ENCODE data around the gene MAL.

The MAL gene

DNA sequence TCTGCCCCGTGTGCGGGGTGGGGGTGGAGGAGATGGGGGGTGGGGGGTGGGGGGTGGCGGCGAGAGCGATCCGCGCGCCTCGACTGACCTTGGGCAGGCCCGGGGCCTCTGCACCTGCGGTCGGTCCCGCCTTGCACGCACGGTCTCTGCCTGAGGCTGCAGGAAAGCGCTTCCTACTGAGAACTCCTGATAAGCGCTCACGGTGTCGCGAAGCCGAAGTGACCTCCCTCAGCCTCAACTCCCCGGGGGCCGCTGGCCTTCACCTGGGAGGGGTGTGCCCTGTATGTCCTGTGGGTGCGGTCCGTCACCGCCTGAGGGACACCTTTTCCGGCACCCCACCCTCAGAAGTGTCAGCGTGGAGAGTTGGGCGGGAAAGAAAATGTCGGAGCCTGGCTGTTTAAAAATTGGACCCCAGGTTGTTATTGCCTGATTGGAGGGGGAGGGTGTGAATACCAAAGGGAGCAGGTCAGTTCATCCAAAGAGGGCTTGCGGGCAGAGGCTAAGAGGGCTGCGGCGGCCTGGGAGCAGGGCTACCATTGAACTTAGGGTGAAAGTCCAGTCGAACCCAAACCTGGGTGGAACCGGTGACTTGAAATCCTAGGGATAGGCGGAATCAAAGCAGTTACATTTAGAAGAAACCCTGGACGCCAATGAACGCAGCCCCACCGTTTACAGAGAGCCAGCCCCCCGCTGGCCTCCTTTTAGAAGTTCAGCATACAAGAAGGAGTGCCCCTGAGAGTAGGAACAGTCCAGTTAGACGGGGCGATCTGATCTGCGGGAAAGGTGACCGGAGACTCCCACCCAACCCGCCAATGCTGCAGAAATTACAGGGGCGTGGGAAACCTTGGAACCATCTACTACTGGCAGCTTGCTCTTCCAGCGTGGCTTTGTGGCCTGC is 1.2 kb downstream of the MAL start:
- DNase-seq (ENCODE audit: low read depth) = no peak
- TF ChIP-seq POLR2A (IDR thresholded peaks at IDR 0.05; ENCODE audit: extremely low read depth, insufficient read length) = no peak
- TF ChIP-seq, protein P1, sequence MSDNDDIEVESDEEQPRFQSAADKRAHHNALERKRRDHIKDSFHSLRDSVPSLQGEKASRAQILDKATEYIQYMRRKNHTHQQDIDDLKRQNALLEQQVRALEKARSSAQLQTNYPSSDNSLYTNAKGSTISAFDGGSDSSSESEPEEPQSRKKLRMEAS (IDR thresholded peaks at IDR 0.05; ENCODE audit: low read depth, low read length) = no peak
- TF ChIP-seq, protein P2, sequence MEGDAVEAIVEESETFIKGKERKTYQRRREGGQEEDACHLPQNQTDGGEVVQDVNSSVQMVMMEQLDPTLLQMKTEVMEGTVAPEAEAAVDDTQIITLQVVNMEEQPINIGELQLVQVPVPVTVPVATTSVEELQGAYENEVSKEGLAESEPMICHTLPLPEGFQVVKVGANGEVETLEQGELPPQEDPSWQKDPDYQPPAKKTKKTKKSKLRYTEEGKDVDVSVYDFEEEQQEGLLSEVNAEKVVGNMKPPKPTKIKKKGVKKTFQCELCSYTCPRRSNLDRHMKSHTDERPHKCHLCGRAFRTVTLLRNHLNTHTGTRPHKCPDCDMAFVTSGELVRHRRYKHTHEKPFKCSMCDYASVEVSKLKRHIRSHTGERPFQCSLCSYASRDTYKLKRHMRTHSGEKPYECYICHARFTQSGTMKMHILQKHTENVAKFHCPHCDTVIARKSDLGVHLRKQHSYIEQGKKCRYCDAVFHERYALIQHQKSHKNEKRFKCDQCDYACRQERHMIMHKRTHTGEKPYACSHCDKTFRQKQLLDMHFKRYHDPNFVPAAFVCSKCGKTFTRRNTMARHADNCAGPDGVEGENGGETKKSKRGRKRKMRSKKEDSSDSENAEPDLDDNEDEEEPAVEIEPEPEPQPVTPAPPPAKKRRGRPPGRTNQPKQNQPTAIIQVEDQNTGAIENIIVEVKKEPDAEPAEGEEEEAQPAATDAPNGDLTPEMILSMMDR (IDR thresholded peaks at IDR 0.05; ENCODE audit: low read depth, low read length) = no peak
- no peak for TF ChIP-seq MYC (IDR thresholded peaks at IDR 0.05; ENCODE audit: low read depth, low read length)
- no peak overlapping the region for H3K4me3 ChIP-seq (ENCODE audit: low read depth, low read length)

DNA sequence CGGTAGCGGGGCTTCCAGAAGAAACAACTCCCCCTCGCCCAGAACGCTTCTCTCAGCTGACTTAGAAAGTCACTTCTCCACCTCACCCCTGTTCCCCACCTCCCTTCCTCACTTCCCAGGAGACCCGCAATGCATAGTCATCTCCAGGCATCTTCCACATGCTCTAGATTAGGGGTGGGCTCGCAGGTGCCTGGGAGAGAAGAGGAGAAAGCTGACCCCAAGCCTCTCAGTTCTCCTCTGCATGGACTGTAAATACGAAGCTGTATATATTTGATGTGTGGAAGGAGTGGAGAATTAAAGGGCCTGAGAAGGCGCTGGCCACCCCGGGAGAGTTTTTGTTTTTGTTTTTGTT is 1.8 kb downstream of the MAL start:
- DNase-seq (ENCODE audit: low read depth) = no peak
- no peak for TF ChIP-seq MYC (IDR thresholded peaks at IDR 0.05; ENCODE audit: low read depth, low read length)
- TF ChIP-seq, protein P1 (IDR thresholded peaks at IDR 0.05; ENCODE audit: low read depth, low read length) = no peak
- TF ChIP-seq, protein P2 (IDR thresholded peaks at IDR 0.05; ENCODE audit: low read depth, low read length) = no peak
- TF ChIP-seq POLR2A (IDR thresholded peaks at IDR 0.05; ENCODE audit: extremely low read depth, insufficient read length) = no peak
- H3K4me3 ChIP-seq (ENCODE audit: low read depth, low read length) = no peak overlapping the region

DNA sequence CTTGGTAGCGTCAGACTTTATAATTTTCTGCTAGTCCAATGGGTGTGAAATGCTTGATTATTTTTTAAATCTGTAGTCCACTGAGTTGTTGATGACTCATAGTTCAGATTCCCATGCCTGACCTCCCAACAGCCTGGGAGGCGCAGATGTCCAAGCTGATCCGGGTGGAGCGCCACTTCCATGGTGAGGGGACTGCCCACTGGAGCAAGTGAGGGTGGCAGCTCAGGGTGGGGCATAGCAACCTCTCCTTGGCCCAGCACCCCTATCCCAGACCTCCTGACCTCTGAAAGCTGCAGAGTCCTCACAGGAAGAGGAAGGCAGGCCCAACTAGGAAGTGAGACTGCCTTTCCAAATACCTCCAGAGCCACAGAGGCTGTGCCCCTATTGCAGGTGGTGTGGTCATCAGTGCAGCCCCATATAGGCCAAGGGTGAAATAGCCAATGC is 4.4 kb downstream of the MAL start:
- H3K4me3 ChIP-seq (ENCODE audit: low read depth, low read length) = no peak overlapping the region
- TF ChIP-seq MYC (IDR thresholded peaks at IDR 0.05; ENCODE audit: low read depth, low read length) (no peak), POLR2A (IDR thresholded peaks at IDR 0.05; ENCODE audit: extremely low read depth, insufficient read length) (no peak)
- TF ChIP-seq, protein P2 (IDR thresholded peaks at IDR 0.05; ENCODE audit: low read depth, low read length) = no peak
- TF ChIP-seq, protein P1 (IDR thresholded peaks at IDR 0.05; ENCODE audit: low read depth, low read length) = no peak
- DNase-seq (ENCODE audit: low read depth) = no peak

DNA sequence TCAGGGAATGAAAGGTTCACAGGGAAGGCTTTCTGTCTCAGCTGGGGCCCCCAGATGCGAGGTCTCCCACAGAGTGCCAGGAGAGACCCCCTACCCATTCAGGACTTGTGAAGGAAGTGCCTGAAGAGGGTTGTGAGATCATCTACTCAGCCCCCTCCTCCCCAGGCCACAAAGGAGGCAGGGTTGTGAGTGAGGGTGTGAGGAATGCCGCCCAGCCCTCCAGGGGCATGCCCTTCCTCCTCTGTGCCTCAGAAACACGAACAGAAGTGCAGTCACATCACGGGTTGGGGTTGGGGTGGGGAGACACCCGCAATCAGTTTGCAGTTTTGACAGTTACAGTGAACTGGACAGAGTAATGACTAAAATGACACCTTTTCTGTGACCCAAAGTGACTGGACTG is 5.0 kb downstream of the MAL start:
- no peak for DNase-seq (ENCODE audit: low read depth)
- TF ChIP-seq POLR2A (IDR thresholded peaks at IDR 0.05; ENCODE audit: extremely low read depth, insufficient read length) (no peak), MYC (IDR thresholded peaks at IDR 0.05; ENCODE audit: low read depth, low read length) (no peak)
- TF ChIP-seq, protein P1 (IDR thresholded peaks at IDR 0.05; ENCODE audit: low read depth, low read length) = no peak
- TF ChIP-seq, protein P2 (IDR thresholded peaks at IDR 0.05; ENCODE audit: low read depth, low read length) = no peak
- no peak overlapping the region for H3K4me3 ChIP-seq (ENCODE audit: low read depth, low read length)

DNA sequence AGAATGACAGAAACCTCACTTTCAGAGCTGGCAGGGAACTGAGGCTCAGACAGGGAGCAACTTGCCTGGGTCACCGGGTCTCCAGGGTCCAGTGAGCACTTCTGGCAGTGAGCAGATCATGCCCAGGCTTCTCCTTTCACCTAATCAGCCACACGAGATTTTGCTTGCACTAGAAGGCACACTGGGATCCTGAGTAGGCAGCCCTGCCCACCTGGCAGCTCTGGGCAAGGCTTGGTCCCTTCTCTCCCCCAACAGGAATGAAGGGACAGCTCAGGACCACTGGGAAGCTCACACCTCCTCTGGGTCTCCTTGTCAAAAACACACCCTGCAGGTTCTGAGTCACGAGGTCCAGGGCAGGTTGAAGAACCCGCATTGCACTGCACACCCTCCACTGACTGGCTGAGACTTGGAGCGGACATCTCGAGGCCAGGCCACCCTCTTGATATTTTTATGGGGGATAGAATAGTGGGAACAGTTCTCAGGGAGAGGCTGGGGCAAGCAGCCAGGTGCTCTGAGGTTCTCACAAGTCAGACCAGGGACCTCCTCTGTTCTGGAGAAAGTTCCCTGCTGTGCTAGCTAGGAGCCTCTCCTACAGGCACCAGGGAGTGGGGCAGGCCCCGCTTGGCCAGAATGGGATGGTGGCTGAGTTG is 5.7 kb downstream of the MAL start:
- no peak for TF ChIP-seq MYC (IDR thresholded peaks at IDR 0.05; ENCODE audit: low read depth, low read length)
- TF ChIP-seq, protein P1 (IDR thresholded peaks at IDR 0.05; ENCODE audit: low read depth, low read length) = no peak
- TF ChIP-seq POLR2A (IDR thresholded peaks at IDR 0.05; ENCODE audit: extremely low read depth, insufficient read length) = no peak
- TF ChIP-seq, protein P2 (IDR thresholded peaks at IDR 0.05; ENCODE audit: low read depth, low read length) = no peak
- DNase-seq (ENCODE audit: low read depth) = no peak
- no peak overlapping the region for H3K4me3 ChIP-seq (ENCODE audit: low read depth, low read length)
